HEK293 (cell line): Measurements from ENCODE around the gene DOCK3.
A peak's percentile ranks its signal among the peaks of the same experiment; 100 is the strongest.

Source experiments
- CTCF ChIA-PET: fragments of 350-600 bp; formaldehyde crosslinking; extraction: SDS; loops from one replicate; lab custom pipeline; 2021; ENCODE audit warnings: antibody characterized with exemption; lab: Yijun Ruan, JAX
- POLR2A ChIA-PET: fragments of 300-600 bp; formaldehyde crosslinking; extraction: SDS; loops from one replicate; lab custom pipeline; 2020; ENCODE audit warnings: antibody characterized with exemption, inconsistent platforms; lab: Yijun Ruan, JAX
- H3K27ac ChIP-seq: fragments of 200-500 bp; sonication (Bioruptor generic); 2 replicates; pipeline ENCODE4 v1.5.1; 2014; ENCODE audit warnings: low read depth, low read length, control low read depth, inconsistent platforms; ENCODE audit errors: extremely low read depth
- H3K36me3 ChIP-seq, 2 experiments: fragments of 200-500 bp in 1 of 2; sonication (Bioruptor generic) in 1 of 2; 1 replicate in 1 of 2; 2 replicates in 1 of 2; pipeline ENCODE4 v1.5.1; 2014 to 2017; ENCODE audit warnings: inconsistent platforms in 2 of 2, low read length in 2 of 2; ENCODE audit not compliant: control insufficient read depth in 2 of 2, insufficient read depth in 1 of 2
- H3K4me1 ChIP-seq: fragments of 200-500 bp; sonication (Bioruptor generic); 2 replicates; pipeline ENCODE4 v1.5.1; 2014; ENCODE audit warnings: mild to moderate bottlenecking, low read length, inconsistent platforms; ENCODE audit not compliant: control insufficient read depth, insufficient read depth
- H3K4me3 ChIP-seq: 2 replicates; pipeline ENCODE4 v1.5.1; 2011; ENCODE audit warnings: low read depth, mild to moderate bottlenecking, control low read depth, low read length, moderate library complexity
- H3K9me3 ChIP-seq: fragments of 200-500 bp; sonication (Bioruptor generic); 2 replicates; pipeline ENCODE4 v1.5.1; 2014; ENCODE audit warnings: low read depth, low read length, inconsistent platforms; ENCODE audit not compliant: control insufficient read depth, insufficient read depth
- GLIS2 ChIP-seq: fragments of 450-650 bp; formaldehyde crosslinking; IDR thresholded peaks from 2 replicates; pipeline ENCODE4 v1.5.1; 2016; ENCODE audit warnings: missing biosample characterization, missing genetic modification characterization
- KLF7 ChIP-seq: fragments of 450-650 bp; formaldehyde crosslinking; IDR thresholded peaks from 2 replicates; pipeline ENCODE4 v1.5.1; 2016; ENCODE audit warnings: missing biosample characterization, missing genetic modification characterization, borderline replicate concordance
- PATZ1 ChIP-seq: fragments of 450-650 bp; formaldehyde crosslinking; IDR thresholded peaks from 2 replicates; pipeline ENCODE4 v1.5.1; 2016; ENCODE audit warnings: missing biosample characterization, missing genetic modification characterization
- PRDM2 ChIP-seq: fragments of 450-650 bp; formaldehyde crosslinking; IDR thresholded peaks from 2 replicates; pipeline ENCODE4 v1.5.1; 2016; ENCODE audit warnings: missing biosample characterization, missing genetic modification characterization, borderline replicate concordance
- ZBTB10 ChIP-seq: fragments of 450-650 bp; formaldehyde crosslinking; IDR thresholded peaks from 2 replicates; pipeline ENCODE4 v1.5.1; 2016; ENCODE audit warnings: missing biosample characterization, missing genetic modification characterization
- ZFP37 ChIP-seq: fragments of 450-650 bp; formaldehyde crosslinking; IDR thresholded peaks from 2 replicates; pipeline ENCODE4 v1.5.1; 2016; ENCODE audit warnings: missing biosample characterization, missing genetic modification characterization
- ZFP41 ChIP-seq: fragments of 450-650 bp; formaldehyde crosslinking; IDR thresholded peaks from 2 replicates; pipeline ENCODE4 v1.5.1; 2016; ENCODE audit warnings: missing biosample characterization, missing genetic modification characterization, borderline replicate concordance
- ZNF132 ChIP-seq: fragments of 450-650 bp; formaldehyde crosslinking; IDR thresholded peaks from 2 replicates; pipeline ENCODE4 v1.5.1; 2017; ENCODE audit warnings: missing biosample characterization, missing genetic modification characterization, borderline replicate concordance
- ZNF280C ChIP-seq: fragments of 450-650 bp; formaldehyde crosslinking; IDR thresholded peaks from 2 replicates; pipeline ENCODE4 v1.5.1; 2016; ENCODE audit warnings: missing biosample characterization, missing genetic modification characterization
- ZNF398 ChIP-seq: fragments of 450-650 bp; formaldehyde crosslinking; IDR thresholded peaks from 2 replicates; pipeline ENCODE4 v1.5.1; 2017; ENCODE audit warnings: missing biosample characterization, missing genetic modification characterization
- ZNF433 ChIP-seq: fragments of 450-650 bp; formaldehyde crosslinking; IDR thresholded peaks from 2 replicates; pipeline ENCODE4 v1.5.1; 2016; ENCODE audit warnings: missing biosample characterization, missing genetic modification characterization, low read depth
- ZNF449 ChIP-seq: fragments of 450-650 bp; formaldehyde crosslinking; IDR thresholded peaks from 2 replicates; pipeline ENCODE4 v1.5.1; 2017; ENCODE audit warnings: missing biosample characterization, mild to moderate bottlenecking, missing genetic modification characterization, moderate library complexity
- ZNF658 ChIP-seq: fragments of 450-650 bp; formaldehyde crosslinking; IDR thresholded peaks from 2 replicates; pipeline ENCODE4; 2016; ENCODE audit warnings: missing biosample characterization, missing genetic modification characterization
- ZNF792 ChIP-seq: fragments of 450-650 bp; formaldehyde crosslinking; IDR thresholded peaks from 2 replicates; pipeline ENCODE4 v1.5.1; 2016; ENCODE audit warnings: missing biosample characterization, missing genetic modification characterization

DOCK3 gene

GRCh38 chr3:50644561-50644960 lies 30.2 kb upstream of the DOCK3 start:
- Histone ChIP-seq H3K36me3 (peaks cover 0 to 74% of the 10 kb centered on the region in 2 experiments; a peak in 1 of 3 replicates), H3K4me1 (no peaks in the 10 kb centered on the region), H3K9me3 (no peaks in the 10 kb centered on the region), H3K4me3 (no peak overlapping the region), H3K27ac (no peak overlapping the region)
- ChIA-PET CTCF (interaction anchor here (0.8 kb wide), 1 partner anchor 28 kb away, joined by 3 read pairs; no protein-coding TSS in a partner anchor), POLR2A (interaction anchor here (1.0 kb wide), 1 partner anchor 28 kb away, joined by 3 read pairs; the partner anchor contains the start of gene MAPKAPK3)
- TF ChIP-seq ZNF449 (0 out of 2 replicates have a peak, but pooled peaks have one; percentile 23), ZNF433 (tag by site-specific recombination) (no peak)

GRCh38 chr3:50645378-50645777 lies 29.3 kb upstream of the DOCK3 start:
- ChIA-PET CTCF (interaction anchor here (1.6 kb wide), 1 partner anchor 17 kb away, joined by 4 read pairs; no protein-coding TSS in a partner anchor), POLR2A (no interaction called here)
- no peaks in the 10 kb centered on the region for H3K9me3 ChIP-seq
- H3K36me3 ChIP-seq: peaks cover 0 to 74% of the 10 kb centered on the region in 2 experiments; a peak in 1 of 3 replicates
- no peaks in the 10 kb centered on the region for H3K4me1 ChIP-seq
- no peak overlapping the region for H3K27ac ChIP-seq
- H3K4me3 ChIP-seq: no peak overlapping the region
- TF ChIP-seq ZFP37 (tag by site-specific recombination): no peak
- no peak for TF ChIP-seq ZNF280C (tag by site-specific recombination)
- TF ChIP-seq GLIS2: no peak
- no peak for TF ChIP-seq ZNF398
- TF ChIP-seq ZNF132 (tag by site-specific recombination): no peak
- TF ChIP-seq PRDM2 (tag by site-specific recombination): no peak
- no peak for TF ChIP-seq PATZ1 (tag by site-specific recombination)
- TF ChIP-seq ZFP41 (tag by site-specific recombination): no peak
- TF ChIP-seq ZNF792 (tag by site-specific recombination): no peak
- no peak for TF ChIP-seq KLF7 (tag by site-specific recombination)
- no peak for TF ChIP-seq ZBTB10 (tag by site-specific recombination)
- TF ChIP-seq ZNF658 (tag by site-specific recombination): no peak
